Measurements from ENCODE around the gene JMY.

JMY gene

DNA sequence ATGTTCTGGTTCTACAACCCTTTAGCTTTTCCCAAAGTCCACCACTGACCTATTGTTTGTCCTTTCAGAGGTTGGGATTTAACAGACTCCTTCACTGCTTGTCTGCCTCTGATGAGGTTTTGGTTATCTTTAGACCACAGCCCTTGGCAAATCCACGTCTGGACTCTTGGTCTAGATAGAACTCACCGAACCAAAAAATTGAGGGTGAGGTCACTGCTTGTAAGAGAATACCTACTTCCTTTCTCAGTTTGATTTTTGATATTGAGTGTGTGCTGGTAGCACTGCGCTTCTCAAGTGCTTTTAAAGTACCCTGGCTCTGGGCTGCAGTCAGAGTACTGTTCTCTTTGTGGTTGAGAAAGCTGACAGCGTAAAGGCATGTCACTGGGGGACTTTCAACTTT is 61.7 kb downstream of the JMY start:
- no peak for DNase-seq

DNA sequence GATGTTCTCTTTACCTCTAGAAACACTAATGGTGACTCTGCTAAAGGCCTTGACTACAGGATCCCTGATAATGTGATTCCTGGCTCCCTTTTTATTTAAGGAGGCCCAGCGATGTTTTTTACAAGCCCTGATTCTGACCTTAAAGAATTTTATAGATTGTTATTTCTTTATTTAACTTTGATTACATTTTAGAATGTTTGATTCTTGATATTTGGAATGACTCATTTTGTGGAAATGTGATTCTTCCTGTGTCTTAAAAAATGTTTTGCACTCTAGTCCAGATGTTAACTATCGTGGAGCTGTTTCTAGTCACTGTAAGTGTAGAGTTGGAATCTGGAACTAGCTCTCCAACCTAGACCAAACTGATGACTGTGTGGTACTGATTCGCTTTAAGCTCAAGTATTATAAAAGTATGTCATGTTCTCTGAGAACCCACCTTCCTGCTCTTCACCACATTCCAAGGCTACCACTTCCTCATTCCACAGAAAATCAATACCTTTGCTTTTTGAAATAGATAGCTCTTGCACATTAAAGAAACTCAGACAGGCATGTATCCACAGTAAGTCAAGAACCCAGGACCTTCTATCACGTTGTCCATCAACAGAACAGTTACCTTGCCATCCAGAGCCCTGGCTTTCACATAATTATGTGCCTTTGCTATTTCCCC is 65.2 kb downstream of the JMY start:
- DNase-seq, result no peak

DNA sequence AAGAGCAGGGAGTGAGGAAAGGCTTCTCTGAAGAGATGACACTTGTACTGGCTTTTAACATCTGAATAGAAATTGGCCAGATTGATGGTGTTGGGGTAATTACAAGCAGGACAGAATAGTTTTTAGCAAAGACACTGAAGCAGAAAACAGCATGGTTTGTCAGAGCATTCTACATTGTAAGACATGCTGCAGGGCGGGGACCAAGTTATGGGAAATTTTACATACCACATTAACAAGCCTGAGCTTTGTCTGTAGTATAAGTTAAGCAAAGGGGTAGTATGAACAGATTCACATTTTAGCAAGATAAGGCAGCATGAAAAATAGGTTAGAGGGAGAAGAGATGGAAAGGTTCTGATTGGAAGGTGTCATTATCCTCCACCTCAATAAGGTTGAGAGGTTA is 66.5 kb downstream of the JMY start:
- no peak for DNase-seq

DNA sequence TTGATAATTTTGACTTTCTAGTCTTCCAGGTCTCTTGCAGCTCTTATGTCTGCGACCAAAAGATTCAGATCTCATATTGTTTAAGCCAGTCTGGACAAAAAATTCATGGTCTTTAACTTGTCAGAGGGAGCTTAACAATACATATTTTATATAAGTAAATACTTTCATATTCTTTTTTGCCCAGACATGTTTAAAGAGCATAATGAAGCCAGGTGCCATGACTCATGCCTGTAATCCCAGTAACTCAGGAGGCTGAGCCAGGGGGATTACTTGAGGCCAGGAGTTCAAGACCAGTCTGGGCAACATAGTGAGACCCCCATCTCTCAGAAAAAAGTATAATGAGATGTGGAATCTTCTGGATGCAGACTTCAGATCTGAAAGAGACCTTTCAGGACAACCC is 69.8 kb downstream of the JMY start:
- DNase-seq, result no peak

DNA sequence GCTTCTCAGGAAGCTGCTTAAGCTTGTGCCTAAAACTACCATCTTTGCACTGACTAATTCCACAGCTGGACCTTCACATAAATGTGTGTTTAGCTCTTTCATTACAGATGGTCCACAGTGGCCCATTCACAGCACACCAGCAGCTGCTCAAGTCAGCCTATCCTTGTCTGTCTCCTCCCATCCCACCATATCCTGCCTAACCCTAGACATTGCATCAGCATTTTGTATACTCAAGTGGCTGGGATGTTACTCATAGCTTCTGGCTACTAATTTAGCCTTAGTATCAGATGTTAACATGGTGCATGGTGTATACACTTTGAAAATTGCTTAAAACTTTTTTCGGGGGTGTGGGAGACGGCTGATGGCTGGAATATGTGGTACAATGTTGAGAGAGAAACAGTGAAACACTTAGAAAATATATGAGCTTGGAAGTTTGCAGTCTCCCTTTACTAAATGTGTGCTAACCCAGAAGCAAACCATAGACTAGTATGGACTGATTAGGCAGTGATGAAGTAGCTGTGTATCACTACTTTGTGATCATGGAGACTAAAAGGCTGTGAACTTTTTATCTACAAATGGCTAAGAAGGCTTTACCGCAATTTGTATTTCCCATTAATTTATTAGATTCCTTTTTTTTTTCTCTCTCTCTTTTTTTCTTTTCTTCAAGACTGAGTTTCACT is 83.1 kb downstream of the JMY start:
- DNase-seq, result no peak

DNA sequence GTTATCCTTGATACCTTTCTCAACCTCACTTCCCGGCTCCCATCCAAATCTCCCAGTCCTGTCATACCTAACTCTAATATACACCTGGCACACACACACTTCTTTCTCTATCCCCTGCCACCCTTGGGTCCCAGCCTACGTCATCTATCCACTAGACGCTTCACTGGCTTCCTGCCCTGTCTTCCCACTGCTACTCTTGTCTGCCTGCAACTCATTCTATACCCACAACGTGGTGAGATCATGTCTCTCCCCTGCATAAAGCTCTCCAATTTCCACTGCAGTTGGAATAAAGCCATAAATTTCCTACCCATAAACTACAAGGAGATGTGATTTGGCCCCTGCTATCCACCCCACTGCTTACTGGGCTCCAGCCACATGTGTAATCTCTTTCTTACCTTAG is 93.5 kb downstream of the JMY start:
- no peak for DNase-seq

DNA sequence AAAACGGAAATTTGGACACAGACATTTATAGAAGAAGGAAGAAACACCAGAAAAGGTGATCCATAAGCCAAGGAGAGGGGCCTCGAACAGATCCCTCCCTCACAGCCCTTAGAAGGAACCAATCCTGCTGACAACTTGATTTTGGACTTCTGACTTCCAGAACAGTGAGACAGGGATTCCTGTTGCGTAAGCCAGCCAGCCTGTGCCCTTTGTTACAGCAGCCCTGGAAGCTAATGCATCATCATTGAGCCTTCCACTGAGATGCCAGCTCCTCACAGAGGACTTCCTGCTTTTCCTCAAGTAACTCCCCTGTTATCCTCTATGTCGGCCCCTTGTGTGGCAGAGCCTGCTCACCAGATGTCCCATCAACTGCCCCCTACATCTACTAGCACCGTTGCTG is 94.1 kb downstream of the JMY start:
- no peak for DNase-seq

DNA sequence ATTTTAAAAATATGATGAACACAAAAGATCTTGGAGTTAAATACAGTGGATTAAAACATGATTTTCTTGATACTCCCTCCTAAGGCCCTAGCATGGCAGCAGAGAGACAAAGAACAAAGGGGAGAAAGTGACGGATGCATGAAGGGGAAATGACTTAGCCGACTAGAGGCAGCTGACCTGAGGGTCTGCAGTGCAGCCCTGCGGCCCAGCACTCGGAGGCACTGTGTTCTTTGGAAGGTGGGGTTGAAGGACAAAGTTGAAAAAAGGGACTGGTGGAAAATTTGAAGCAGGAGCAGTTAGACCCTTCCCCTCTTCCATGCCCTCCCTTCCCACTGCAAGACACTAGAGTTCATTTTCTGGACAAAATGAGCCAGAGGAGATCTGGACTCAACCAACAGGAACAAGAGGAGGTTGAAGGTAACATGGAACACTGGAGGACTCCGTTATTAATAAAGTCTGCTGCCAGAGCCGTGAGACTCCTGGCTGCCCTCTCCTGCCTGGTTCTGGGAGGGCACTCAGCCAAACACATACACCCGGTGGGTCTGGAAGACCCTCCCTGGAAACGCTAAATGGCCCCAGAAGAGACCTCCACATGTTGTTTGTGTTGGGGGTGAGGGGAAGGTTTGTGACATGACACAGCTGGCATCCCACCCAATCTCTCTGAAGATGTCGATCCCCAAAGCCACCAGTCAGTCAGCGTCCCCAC is 98.1 kb downstream of the JMY start:
- no peak for DNase-seq

DNA sequence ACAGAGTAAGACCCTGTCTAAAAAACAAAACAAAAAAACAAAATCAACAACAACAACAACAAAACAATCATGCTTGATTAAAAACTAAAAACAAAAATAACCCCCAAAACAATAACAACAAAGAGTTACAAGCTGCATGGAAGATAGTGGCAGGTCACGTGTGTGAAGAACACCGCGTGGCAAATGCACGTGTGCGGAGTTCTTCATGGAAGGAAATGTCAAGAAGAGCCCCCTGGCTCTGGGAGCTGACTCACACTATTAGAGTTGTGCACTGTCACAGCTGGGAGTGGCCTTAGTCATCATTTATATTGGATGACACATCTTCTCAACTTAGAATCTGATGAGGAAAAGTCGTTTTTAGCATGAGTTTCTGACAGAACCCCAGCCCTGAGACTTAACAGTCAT is 110.5 kb downstream of the JMY start:
- no peak for DNase-seq

DNA sequence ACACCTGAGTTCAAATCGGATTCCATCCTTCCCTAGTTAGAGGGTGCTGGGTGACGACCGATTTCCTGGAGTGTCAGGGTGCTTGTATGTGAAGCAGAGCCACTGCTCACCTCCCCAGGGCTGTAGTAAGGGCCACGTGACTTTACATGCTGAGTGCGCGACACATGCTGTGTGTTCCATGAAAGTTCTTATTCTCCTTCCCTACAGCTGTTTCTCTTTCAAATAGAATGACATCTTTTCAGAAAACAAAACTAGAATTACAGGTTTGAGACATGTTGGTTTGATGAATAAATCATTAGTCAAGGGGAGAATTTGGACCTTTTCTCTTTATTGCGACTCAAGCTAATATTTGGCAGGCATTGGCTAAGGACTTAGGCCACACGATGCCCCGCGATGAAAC is 113.1 kb downstream of the JMY start:
- DNase-seq, result no peak

DNA sequence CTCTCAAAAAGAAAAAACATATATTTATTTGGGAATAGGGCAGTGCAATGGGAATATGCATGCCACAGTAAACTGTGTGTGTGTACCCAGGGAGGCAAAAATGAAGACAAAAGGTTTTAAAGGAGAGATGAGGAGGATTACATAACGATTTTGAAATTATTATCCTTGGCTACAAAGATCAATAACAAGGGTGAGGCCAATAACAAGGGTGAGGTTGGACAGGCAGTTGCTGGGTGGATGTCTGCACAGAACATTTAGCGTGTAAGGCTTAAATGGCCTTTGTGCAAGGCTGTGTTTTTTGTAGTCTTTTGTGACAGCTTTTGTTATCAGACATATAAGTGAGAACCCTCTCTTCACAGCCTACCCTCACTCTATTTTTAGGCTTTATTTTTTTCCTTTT is 114.0 kb downstream of the JMY start:
- no peak for DNase-seq

DNA sequence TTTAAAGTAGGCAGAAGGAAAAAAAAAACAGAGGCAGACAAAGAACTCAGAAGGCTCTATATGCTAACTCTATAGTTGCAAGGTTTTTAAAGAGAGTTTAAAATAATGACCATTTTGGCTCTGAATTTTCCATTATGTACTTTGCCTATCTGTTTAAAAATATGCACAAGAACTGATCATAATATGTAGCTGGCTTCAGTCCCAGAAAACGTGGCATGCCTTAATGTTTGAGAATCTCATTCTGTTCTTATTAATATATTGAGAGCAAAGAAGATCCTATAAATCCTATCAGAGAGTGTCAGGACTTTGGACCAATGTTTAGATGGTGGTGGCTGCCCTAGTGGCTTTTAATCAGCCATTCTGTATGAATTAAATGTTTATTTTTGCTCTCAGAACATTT is 121.5 kb downstream of the JMY start:
- no peak for DNase-seq
